H54 (cell line): Measurements from ENCODE around the gene CCR4.

Experiments
- DNase-seq: peaks from one replicate; pipeline ENCODE4 v3.0.0; 2011; ENCODE audit warnings: low spot score, mixed read lengths; ENCODE audit not compliant: insufficient read length
- FAIRE-seq: peaks from 3 replicates; lab custom pipeline; 2011; peaks lifted over from hg19 to GRCh38; lab: Jason Lieb, UNC
- POLR2A ChIP-seq: IDR thresholded peaks from 2 replicates; pipeline ENCODE4 v1.6.1; 2011; ENCODE audit warnings: low read depth, mild to moderate bottlenecking, low read length

Gene CCR4

DNA sequence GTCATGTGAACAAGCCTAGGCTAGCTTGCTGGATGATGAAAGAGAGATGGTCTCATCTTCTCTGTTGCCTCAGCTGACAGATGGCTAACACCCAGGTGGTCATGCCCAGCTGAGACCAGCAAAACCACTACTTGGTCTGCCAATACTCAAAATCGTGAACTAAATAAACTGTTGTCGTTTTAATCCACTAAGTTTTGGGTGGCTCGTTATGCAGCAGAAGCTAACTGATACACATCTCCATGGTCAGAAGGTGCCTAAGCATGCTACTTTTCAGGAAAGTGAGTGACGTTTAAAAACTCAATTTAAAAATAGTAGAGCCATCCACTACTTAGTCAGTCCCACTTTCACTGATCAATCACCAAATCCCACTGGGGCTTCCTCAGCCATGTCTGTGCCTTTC lies 52.8 kb downstream of the CCR4 start:
- no peak for TF ChIP-seq POLR2A
- DNase-seq (no peak), FAIRE-seq (no peak)

DNA sequence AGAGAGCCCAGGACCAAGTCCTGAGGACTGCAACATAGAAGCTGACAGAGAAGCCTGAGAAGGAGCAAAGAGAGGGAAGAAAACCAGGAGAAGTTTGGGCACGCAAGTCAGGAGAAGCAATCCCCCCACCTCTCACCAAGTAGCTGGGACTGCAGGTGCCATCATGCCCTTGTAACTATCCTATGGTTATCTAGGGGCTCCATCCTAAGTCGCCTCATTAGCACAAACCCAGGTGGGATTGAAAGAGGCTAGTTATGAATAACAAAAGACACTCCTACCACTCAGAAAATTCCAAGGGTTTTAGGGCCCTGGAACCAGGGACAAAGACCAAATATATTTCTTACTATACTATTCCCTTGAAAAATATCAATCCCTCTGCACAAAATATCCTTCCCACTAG lies 53.5 kb downstream of the CCR4 start:
- DNase-seq (no peak), FAIRE-seq (no peak)
- no peak for TF ChIP-seq POLR2A
